PFSK-1 (cell line): Measurements from ENCODE around the gene ZNF697.

Source experiments
- FOXP2 ChIP-seq: optimal IDR thresholded peaks from 2 replicates; pipeline ENCODE3; 2011; ENCODE audit warnings: borderline replicate concordance, control low read depth, inconsistent platforms; ENCODE audit not compliant: insufficient read depth; ENCODE audit errors: extremely low read length, extremely low read depth
- POLR2AphosphoS5 ChIP-seq: IDR thresholded peaks from 2 replicates; pipeline ENCODE4 v1.6.1; 2012; ENCODE audit warnings: low read depth, mild to moderate bottlenecking, control low read depth, low read length, moderate library complexity
- SIN3A ChIP-seq: IDR thresholded peaks from 2 replicates; pipeline ENCODE4 v1.6.1; 2012; ENCODE audit warnings: mild to moderate bottlenecking, low read length, moderate library complexity, borderline replicate concordance; ENCODE audit not compliant: insufficient read depth
- TAF1 ChIP-seq: IDR thresholded peaks from 2 replicates; pipeline ENCODE4 v1.6.1; 2012; ENCODE audit warnings: low read length, control low read depth, borderline replicate concordance; ENCODE audit not compliant: insufficient read depth
- TF ChIP-seq, protein P1 (sequence below), 2 experiments: IDR thresholded peaks; 2 replicates each; pipeline versions ENCODE4 v1.6.1 to v1.8.0; 2011 to 2012; ENCODE audit warnings: low read depth in 2 of 2, low read length in 2 of 2, control low read depth in 1 of 2, inconsistent platforms in 1 of 2, mild to moderate bottlenecking in 1 of 2, moderate library complexity in 1 of 2; ENCODE audit not compliant: insufficient read depth in 1 of 2

The ZNF697 gene

DNA sequence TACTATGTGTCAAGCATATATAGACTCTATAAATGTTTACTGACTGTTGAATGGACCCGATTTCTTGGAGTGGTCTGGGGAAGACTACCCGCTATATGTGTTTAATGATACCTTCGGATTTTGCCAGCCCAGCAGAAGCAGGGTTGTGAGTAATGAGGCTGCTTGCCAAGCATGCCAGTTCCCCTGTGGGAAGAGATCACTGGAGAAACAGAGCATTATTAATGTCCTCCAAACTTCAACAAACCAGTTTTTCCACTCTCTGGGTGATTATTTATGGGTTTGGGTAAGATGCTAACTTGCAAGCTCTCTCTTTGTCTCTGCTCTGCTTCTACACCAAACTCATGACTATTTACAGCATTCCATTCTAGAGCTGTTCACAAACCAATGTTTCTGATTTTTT, 38.6 kb upstream of the ZNF697 start:
- TF ChIP-seq, protein P1, sequence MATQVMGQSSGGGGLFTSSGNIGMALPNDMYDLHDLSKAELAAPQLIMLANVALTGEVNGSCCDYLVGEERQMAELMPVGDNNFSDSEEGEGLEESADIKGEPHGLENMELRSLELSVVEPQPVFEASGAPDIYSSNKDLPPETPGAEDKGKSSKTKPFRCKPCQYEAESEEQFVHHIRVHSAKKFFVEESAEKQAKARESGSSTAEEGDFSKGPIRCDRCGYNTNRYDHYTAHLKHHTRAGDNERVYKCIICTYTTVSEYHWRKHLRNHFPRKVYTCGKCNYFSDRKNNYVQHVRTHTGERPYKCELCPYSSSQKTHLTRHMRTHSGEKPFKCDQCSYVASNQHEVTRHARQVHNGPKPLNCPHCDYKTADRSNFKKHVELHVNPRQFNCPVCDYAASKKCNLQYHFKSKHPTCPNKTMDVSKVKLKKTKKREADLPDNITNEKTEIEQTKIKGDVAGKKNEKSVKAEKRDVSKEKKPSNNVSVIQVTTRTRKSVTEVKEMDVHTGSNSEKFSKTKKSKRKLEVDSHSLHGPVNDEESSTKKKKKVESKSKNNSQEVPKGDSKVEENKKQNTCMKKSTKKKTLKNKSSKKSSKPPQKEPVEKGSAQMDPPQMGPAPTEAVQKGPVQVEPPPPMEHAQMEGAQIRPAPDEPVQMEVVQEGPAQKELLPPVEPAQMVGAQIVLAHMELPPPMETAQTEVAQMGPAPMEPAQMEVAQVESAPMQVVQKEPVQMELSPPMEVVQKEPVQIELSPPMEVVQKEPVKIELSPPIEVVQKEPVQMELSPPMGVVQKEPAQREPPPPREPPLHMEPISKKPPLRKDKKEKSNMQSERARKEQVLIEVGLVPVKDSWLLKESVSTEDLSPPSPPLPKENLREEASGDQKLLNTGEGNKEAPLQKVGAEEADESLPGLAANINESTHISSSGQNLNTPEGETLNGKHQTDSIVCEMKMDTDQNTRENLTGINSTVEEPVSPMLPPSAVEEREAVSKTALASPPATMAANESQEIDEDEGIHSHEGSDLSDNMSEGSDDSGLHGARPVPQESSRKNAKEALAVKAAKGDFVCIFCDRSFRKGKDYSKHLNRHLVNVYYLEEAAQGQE (IDR thresholded peaks at IDR 0.05; ENCODE audit: insufficient read depth in 1 of 2, low read depth in 2 of 2, low read length in 2 of 2) = no peak
- TF ChIP-seq SIN3A (no peak), FOXP2 (no peak), TAF1 (no peak), POLR2AphosphoS5 (no peak)

DNA sequence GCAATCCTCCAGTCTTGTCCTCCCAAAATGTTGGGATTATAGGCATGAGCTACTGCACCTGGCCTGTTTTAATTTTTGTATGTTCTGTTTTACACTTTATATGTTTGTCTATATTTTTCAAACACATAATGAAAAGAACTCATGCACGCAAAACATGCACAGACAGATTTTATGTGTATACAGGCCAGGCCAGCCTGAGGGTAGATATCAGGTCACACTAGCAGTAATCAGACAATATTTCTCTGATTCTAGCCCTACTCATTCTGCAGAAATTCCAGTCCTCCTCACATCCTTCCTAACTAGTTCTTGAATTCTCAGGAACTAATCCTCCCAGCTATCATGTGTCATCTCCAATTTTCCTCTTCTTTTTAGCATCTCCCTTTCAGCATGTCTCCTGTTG, 35.8 kb upstream of the ZNF697 start:
- TF ChIP-seq SIN3A = no peak
- no peak for TF ChIP-seq FOXP2
- TF ChIP-seq POLR2AphosphoS5 = no peak
- TF ChIP-seq, protein P1 (IDR thresholded peaks at IDR 0.05; ENCODE audit: insufficient read depth in 1 of 2, low read depth in 2 of 2, low read length in 2 of 2) = no peak
- TF ChIP-seq TAF1 = no peak

DNA sequence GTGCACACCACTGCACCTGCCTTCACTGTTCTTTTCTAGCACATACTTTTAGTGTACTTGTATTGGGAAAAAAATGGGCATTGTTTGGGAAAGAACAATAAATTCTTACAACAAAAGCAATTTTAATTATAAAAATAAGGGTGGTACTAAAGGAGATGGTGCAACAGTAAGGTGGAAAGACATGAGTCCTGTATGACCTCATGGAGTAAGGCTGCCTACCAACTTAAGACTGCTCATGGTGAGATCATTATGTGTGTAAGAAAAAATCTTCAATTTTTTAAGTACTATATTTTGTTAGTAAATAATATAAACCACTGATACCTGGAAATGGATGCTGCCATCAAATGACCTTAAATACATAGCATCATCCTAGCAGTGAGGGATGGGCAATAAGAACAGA, 34.1 kb upstream of the ZNF697 start:
- TF ChIP-seq POLR2AphosphoS5 (no peak), SIN3A (no peak), FOXP2 (no peak), TAF1 (no peak)
- TF ChIP-seq, protein P1 (IDR thresholded peaks at IDR 0.05; ENCODE audit: insufficient read depth in 1 of 2, low read depth in 2 of 2, low read length in 2 of 2) = no peak

DNA sequence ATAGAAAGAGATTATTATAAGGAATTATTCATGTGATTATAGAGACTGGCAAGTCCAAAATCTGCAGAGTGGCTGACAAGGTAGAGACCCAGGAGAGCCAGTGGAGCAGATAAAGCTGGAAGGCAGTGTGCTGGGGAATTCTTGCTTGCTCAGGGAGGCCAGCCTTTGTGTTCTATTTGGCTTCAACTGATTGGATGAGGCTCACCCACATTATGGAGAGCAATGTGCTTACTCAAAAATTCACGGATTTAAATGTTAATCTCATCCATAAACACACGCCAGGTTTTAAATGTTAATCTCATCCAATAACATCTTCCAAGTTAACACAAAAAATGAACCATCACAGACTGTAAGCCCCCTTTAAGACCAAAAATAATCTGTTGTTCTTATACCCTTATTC, 33.5 kb upstream of the ZNF697 start:
- TF ChIP-seq, protein P1 (IDR thresholded peaks at IDR 0.05; ENCODE audit: insufficient read depth in 1 of 2, low read depth in 2 of 2, low read length in 2 of 2) = no peak
- TF ChIP-seq SIN3A (no peak), POLR2AphosphoS5 (no peak), FOXP2 (no peak), TAF1 (no peak)

DNA sequence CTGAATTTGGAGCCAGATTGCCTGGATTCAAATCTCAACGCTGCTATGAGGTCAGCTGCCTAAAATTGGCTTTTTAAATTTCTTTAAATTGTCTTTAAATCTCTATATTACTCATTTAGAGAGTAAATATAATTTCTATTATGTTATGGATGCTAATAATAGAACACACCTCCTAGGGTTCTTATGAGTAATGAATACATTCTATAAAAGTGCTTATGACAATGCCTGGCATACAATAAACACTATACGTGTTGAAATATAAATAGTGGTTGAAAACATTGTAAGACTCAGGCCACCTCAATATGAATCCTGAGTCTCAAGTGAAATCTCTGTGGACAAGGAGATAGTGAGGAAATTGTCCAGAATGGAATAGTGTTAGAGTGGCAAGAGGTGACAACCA, 32.7 kb upstream of the ZNF697 start:
- TF ChIP-seq FOXP2 (no peak), SIN3A (no peak), TAF1 (no peak), POLR2AphosphoS5 (no peak)
- TF ChIP-seq, protein P1 (IDR thresholded peaks at IDR 0.05; ENCODE audit: insufficient read depth in 1 of 2, low read depth in 2 of 2, low read length in 2 of 2) = no peak
